ENCODE measurements around the gene SPATA9. TPM values are rescaled to one million over a fixed set of nuclear protein-coding genes. Genes with fewer than 3 reads are reported as not detected.
"Not testable (repeated sequence)": the region's sequence is repeated elsewhere in the genome, so short reads cannot be mapped to it uniquely, and the experiment has no call there.

Gene SPATA9
- total RNA-seq, 1 donor from 2014 or later = 0.33 TPM

DNA sequence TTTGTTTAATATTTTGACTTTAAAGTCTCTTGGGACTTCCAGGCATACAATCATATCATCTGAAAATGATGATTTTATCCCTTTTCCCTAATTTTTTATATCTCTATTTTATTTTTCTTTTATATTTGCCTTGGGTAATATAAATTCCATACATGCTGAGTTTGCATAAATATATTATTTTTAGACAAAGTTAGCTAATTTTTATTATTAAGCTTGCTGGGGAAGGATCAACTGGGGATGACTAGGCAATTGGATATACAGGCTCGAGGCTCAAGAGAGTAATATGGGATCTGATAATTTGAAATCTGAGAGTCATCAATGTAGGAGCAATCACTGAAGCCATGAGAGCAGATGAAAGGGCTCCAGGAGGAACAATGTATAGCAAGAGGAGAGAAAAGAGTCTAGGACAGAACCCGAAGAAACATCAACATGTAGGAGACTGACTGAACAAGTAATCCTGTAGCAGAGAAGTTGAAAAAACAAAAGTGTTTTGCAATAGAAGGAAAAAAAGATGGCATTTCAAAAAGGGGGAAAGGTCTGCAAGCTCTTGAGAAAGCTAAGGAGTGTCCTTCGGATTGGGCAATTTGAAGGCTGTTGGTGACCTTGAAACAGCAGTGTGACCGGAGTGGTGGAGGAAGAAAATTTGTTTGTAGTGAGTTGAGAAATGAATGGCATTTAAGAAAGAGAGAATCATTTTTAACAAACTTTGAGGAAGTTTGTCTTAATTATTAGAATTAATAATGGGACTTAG lies 31.3 kb upstream of the SPATA9 start:
- Mint-ChIP-seq H3K9me3 (ENCODE audit: unreplicated experiment) (no peaks in the 10 kb centered on the region), H3K4me3 (ENCODE audit: unreplicated experiment) (no peak overlapping the region), H3K4me1 (ENCODE audit: unreplicated experiment) (peaks cover 3% of the 10 kb centered on the region), H3K36me3 (ENCODE audit: low read depth, unreplicated experiment) (no peaks in the 10 kb centered on the region), H3K27me3 (ENCODE audit: unreplicated experiment) (peaks cover 2% of the 10 kb centered on the region), H3K27ac (ENCODE audit: unreplicated experiment) (no peak overlapping the region)
- DNase-seq (ENCODE audit: low spot score) = no peak
- TF ChIP-seq, protein P1, sequence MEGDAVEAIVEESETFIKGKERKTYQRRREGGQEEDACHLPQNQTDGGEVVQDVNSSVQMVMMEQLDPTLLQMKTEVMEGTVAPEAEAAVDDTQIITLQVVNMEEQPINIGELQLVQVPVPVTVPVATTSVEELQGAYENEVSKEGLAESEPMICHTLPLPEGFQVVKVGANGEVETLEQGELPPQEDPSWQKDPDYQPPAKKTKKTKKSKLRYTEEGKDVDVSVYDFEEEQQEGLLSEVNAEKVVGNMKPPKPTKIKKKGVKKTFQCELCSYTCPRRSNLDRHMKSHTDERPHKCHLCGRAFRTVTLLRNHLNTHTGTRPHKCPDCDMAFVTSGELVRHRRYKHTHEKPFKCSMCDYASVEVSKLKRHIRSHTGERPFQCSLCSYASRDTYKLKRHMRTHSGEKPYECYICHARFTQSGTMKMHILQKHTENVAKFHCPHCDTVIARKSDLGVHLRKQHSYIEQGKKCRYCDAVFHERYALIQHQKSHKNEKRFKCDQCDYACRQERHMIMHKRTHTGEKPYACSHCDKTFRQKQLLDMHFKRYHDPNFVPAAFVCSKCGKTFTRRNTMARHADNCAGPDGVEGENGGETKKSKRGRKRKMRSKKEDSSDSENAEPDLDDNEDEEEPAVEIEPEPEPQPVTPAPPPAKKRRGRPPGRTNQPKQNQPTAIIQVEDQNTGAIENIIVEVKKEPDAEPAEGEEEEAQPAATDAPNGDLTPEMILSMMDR (IDR thresholded peaks at IDR 0.05; ENCODE audit: unreplicated experiment) = no peak

DNA sequence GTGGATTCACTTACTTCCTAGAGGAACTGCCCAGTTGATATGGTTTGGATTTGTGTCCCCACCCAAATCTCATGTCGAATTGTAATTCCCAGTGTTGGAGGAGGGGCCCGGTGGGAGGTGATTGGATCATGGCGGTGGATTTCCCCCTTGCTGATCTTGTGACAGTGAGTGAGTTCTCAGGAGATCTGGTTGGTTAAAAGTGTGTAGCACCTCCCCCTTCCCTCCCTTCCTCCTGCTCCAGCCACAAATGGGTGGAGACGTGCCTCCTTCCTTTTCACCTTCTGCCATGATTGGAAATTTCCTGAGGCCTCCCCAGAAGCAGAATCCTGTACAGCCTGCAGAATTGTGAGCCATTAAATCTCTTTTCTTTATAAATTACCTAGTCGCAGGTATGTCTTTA lies 30.5 kb upstream of the SPATA9 start:
- DNase-seq (ENCODE audit: low spot score); H3K27ac Mint-ChIP-seq (ENCODE audit: unreplicated experiment); H3K27me3 Mint-ChIP-seq (ENCODE audit: unreplicated experiment); H3K9me3 Mint-ChIP-seq (ENCODE audit: unreplicated experiment); H3K36me3 Mint-ChIP-seq (ENCODE audit: low read depth, unreplicated experiment); H3K4me3 Mint-ChIP-seq (ENCODE audit: unreplicated experiment); H3K4me1 Mint-ChIP-seq (ENCODE audit: unreplicated experiment): not testable (repeated sequence)

DNA sequence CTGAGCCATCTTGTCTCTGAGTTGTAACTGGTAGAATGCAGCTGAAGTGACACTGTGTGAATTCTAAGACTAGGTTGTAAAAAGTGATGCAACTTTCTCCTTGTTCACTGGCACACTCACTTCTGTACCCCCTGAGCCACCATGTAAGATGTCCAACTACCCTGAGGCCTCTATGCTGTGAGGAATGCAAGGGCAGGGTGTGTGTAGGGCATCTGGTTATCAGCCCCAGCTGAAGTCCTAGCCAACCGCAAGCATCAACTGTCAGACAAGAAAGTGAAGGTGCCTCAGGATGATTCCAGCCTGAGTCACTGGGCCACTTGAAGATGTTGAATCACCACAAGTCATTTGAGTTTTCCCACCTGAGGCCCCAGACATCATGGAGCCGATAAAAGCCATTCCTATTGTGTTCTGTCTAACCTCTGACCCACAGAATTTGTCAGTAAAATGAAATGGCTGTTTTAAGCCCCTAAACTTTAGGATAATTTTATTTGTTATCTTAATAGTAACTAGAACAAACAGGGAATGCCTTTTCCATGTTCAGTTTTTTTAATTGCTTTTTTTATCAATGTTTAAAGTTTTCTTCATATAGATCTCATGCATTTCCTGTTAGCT lies 29.7 kb upstream of the SPATA9 start:
- peaks cover 3% of the 10 kb centered on the region for H3K4me1 Mint-ChIP-seq (ENCODE audit: unreplicated experiment)
- no peak overlapping the region for H3K4me3 Mint-ChIP-seq (ENCODE audit: unreplicated experiment)
- no peaks in the 10 kb centered on the region for H3K36me3 Mint-ChIP-seq (ENCODE audit: low read depth, unreplicated experiment)
- H3K27me3 Mint-ChIP-seq (ENCODE audit: unreplicated experiment) = peaks cover 2% of the 10 kb centered on the region
- TF ChIP-seq, protein P1 (IDR thresholded peaks at IDR 0.05; ENCODE audit: unreplicated experiment) = no peak
- H3K27ac Mint-ChIP-seq (ENCODE audit: unreplicated experiment) = no peak overlapping the region
- DNase-seq (ENCODE audit: low spot score) = no peak
- H3K9me3 Mint-ChIP-seq (ENCODE audit: unreplicated experiment) = no peaks in the 10 kb centered on the region

DNA sequence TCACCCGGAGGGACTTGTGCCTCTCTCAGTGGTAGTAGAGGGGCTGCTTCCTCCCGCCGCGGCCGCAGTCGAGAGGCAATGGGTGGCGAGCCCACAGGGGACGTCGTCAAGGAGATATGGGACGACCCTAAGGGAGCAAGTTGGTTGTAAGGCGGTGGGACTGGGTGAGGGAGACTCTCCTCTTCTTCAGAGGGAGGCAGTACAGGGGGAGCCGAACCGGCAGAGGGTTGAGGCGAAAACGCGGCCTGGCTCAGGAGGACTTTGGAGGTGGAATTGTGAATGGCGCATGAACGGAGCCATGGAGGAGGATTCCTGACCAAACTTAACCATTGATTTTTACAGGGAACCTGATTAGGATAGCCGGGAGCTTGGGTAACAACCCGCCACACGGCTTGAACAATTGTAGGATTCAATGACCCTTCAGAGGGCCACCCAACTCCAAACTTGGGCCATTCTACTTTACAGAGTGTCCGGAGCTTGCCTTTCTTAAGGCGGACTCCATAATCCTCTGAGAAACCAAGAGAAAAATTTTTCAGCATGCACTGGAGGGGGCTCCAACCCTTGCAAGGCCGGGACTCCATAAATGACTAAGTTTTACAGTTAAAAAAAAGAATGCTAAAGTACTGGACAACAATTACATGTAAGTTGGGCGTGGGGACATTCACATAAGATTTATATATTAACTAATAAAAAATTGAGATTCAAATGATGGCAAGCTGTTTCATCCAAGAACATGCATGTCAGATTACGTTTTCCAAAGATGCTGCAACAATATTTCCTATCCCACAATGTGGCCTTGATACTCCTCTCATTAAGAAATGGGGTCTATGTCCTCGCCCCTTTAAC lies 28.9 kb upstream of the SPATA9 start:
- Mint-ChIP-seq H3K9me3 (ENCODE audit: unreplicated experiment) (no peaks in the 10 kb centered on the region), H3K36me3 (ENCODE audit: low read depth, unreplicated experiment) (no peaks in the 10 kb centered on the region), H3K4me1 (ENCODE audit: unreplicated experiment) (peaks cover 3% of the 10 kb centered on the region), H3K27ac (ENCODE audit: unreplicated experiment) (no peak overlapping the region), H3K27me3 (ENCODE audit: unreplicated experiment) (peaks cover 2% of the 10 kb centered on the region), H3K4me3 (ENCODE audit: unreplicated experiment) (peak overlapping the region; percentile 89)
- TF ChIP-seq, protein P1 (IDR thresholded peaks at IDR 0.05; ENCODE audit: unreplicated experiment) = no peak
- DNase-seq (ENCODE audit: low spot score) = peak; percentile 20

DNA sequence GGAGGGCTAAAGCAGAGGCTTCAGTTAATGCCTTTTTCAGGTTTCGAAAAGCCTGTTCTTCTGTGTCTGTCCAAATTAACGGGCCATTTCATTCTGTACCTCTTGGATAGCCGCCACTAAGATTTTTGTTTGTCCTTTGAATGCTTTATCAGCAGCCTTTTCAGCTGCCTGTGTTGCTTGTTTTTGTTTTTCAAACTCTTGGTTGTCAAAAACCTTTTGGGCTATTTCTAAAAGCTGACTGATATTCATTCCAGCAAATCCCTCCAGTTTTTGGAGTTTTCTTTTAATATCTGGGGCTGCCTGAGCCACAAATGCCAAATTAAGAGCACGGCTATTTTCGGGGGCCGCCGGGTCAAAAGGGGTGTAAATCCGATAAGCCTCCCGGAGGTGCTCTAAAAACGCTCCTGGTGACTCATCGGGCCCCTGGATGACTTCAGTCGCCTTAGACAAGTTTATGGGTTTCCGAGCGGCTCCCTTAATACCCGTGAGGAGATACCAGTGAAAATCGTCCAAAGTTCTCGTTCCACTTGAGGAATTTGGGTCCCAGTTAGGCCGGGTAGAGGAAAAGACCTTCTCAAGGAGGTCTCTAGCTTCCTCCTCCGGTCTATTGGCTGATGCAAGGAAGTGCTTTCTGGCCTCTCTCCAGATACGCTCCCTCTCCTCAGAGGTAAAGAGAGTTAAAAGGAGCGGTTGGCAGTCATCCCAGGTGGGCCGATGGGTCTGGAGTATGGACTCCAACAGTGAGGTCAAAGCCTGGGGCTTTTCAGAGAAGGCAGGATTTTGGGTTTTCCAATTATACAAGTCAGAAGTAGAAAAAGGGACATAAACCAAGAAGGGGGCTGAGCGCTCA lies 28.1 kb upstream of the SPATA9 start:
- H3K4me1 Mint-ChIP-seq (ENCODE audit: unreplicated experiment); H3K27ac Mint-ChIP-seq (ENCODE audit: unreplicated experiment); DNase-seq (ENCODE audit: low spot score); H3K27me3 Mint-ChIP-seq (ENCODE audit: unreplicated experiment); H3K9me3 Mint-ChIP-seq (ENCODE audit: unreplicated experiment); H3K36me3 Mint-ChIP-seq (ENCODE audit: low read depth, unreplicated experiment): not testable (repeated sequence)
- peak overlapping the region; percentile 89 for H3K4me3 Mint-ChIP-seq (ENCODE audit: unreplicated experiment)

Measured in endothelial cell (in vitro differentiated cells).